HepG2 (cell line): Measurements from ENCODE around the gene ATG2A. TPM values are rescaled to one million over a fixed set of nuclear protein-coding genes. Genes with fewer than 3 reads are reported as not detected.

Experiments used
- BRCA1 ChIP-seq: sonication (generic); formaldehyde crosslinking; IDR thresholded peaks from 2 replicates; pipeline ENCODE4 v1.4.0; 2020; ENCODE audit warnings: missing genetic modification reagents
- CHCHD3 ChIP-seq: sonication (generic); formaldehyde crosslinking; IDR thresholded peaks from 2 replicates; pipeline ENCODE4 v1.8.0; 2022; ENCODE audit warnings: mild to moderate bottlenecking, missing genetic modification reagents, moderate library complexity
- DMAP1 ChIP-seq: IDR thresholded peaks from 2 replicates; pipeline ENCODE4 v1.6.1; 2016
- GATAD1 ChIP-seq: IDR thresholded peaks from 2 replicates; pipeline ENCODE4 v1.6.1; 2016; ENCODE audit warnings: missing genetic modification reagents, missing compliant biosample characterization
- HMGA1 ChIP-seq: sonication (generic); formaldehyde crosslinking; conservative IDR thresholded peaks from 2 replicates; pipeline ENCODE4 v1.4.0; 2020; ENCODE audit warnings: missing genetic modification reagents
- IRX3 ChIP-seq: sonication (generic); formaldehyde crosslinking; IDR thresholded peaks from 2 replicates; pipeline ENCODE4 v1.8.1; 2023; ENCODE audit warnings: mild to moderate bottlenecking, low read depth, missing genetic modification reagents, borderline replicate concordance
- NFRKB ChIP-seq: fragments of 450-650 bp; IDR thresholded peaks from 2 replicates; pipeline ENCODE4 v1.6.1; 2017
- POLR2G ChIP-seq: fragments of 200-400 bp; formaldehyde crosslinking; IDR thresholded peaks from 2 replicates; pipeline ENCODE4 v1.6.1; 2018; ENCODE audit warnings: mild to moderate bottlenecking, low read depth, low read length, moderate library complexity
- SIX4 ChIP-seq: sonication (generic); formaldehyde crosslinking; IDR thresholded peaks from 2 replicates; pipeline ENCODE4 v1.4.0; 2020; ENCODE audit warnings: missing genetic modification reagents
- XRCC5 ChIP-seq: fragments of 200-400 bp; formaldehyde crosslinking; optimal IDR thresholded peaks from 2 replicates; pipeline ENCODE3; 2017; ENCODE audit warnings: mild to moderate bottlenecking, low read length
- ZEB1 ChIP-seq: IDR thresholded peaks from 2 replicates; pipeline ENCODE4 v1.6.1; 2012; ENCODE audit warnings: mild to moderate bottlenecking, low read depth, inconsistent platforms; ENCODE audit not compliant: insufficient replicate concordance
- ZNF274 ChIP-seq: sonication (generic); formaldehyde crosslinking; IDR thresholded peaks from 2 replicates; pipeline ENCODE4 v1.5.1; 2020; ENCODE audit warnings: mild to moderate bottlenecking, missing genetic modification reagents
- ZNF333 ChIP-seq: sonication (generic); formaldehyde crosslinking; IDR thresholded peaks from 2 replicates; pipeline ENCODE4 v1.4.0; 2020; ENCODE audit warnings: mild to moderate bottlenecking, missing genetic modification reagents, borderline replicate concordance
- ZNF496 ChIP-seq: sonication (generic); formaldehyde crosslinking; IDR thresholded peaks from 2 replicates; pipeline ENCODE4 v1.8.1; 2023; ENCODE audit warnings: mild to moderate bottlenecking, moderate library complexity, missing genetic modification reagents; ENCODE audit not compliant: insufficient replicate concordance
- ZNF577 ChIP-seq: sonication (generic); formaldehyde crosslinking; IDR thresholded peaks from 2 replicates; pipeline ENCODE4 v1.4.0; 2020; ENCODE audit warnings: mild to moderate bottlenecking, low read depth, missing genetic modification reagents, borderline replicate concordance
- ZNF703 ChIP-seq: sonication (generic); formaldehyde crosslinking; IDR thresholded peaks from 2 replicates; pipeline ENCODE4 v1.5.1; 2020; ENCODE audit warnings: missing genetic modification reagents, mild to moderate bottlenecking, moderate library complexity, borderline replicate concordance
- polyA plus RNA-seq, 8 experiments: library from polyadenylated mRNA; depleted of rRNA in 3 of 8; stranded (reverse) in 7 of 8; unstranded in 1 of 8; fragments of >200 nt; fragmentation: Illumina TruSeq in 4 of 8; extraction: Trizol in 4 of 8; gene quantifications; 2 replicates each; pipeline versions ENCODE4 v1.2.1 to v1.2.3, GENCODE V29; 2011 to 2016; ENCODE audit warnings: low read depth in 4 of 8, missing spikeins in 1 of 8, mixed read lengths in 1 of 8; ENCODE audit not compliant: insufficient read depth in 1 of 8
- total RNA-seq, 5 experiments: library from RNA; depleted of rRNA; stranded (reverse); fragments of >200 nt; fragmentation: Illumina TruSeq; extraction: Trizol; gene quantifications; 2 replicates each; pipeline ENCODE4 v1.2.3, GENCODE V29; 2016; ENCODE audit warnings: low read depth in 1 of 5
- TF ChIP-seq, protein P1 (sequence below): sonication (generic); formaldehyde crosslinking; IDR thresholded peaks from 2 replicates; pipeline ENCODE4 v1.5.0; 2020; ENCODE audit warnings: mild to moderate bottlenecking, missing genetic modification reagents, borderline replicate concordance

The ATG2A gene
- total and polyA plus RNA-seq, 2 of the 13 experiments (the other 11 are each of a cell fraction or from before 2014, with no cell fraction given) = 6.7 to 8.0 TPM

DNA sequence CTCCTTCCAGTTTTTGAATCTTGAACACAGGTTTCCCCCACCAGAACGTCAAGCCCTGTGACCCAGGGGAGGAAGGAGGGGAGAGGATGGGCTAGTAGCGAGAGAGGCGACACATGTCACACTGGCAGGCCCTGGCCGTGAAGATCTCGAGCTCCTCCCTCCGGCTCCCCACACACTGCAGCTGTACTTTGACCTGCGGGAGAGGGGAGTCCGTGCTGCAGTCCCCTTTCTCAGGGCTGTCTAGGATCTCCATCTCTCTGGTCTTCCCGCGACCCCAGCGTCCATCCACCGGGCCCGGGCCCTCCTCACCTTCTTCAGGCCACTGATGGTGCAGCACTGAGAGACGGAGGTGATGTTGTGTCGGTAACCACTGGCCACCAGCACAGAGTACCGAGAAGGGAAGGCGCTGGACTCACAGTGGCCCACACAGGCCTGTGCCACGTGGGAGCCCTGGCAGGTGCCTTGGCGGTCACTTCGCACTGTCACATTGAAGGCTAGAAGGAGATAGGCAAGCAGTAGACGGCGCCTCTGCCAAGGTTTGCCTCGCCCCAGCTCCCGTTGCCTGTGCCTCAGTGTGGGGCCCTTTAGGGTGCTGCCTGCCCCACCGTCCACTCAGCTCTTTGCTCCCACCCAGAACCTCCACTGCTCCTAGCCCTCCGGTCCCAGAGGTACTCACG is 17.8 kb upstream of the ATG2A start (continued):
- TF ChIP-seq, protein P1, sequence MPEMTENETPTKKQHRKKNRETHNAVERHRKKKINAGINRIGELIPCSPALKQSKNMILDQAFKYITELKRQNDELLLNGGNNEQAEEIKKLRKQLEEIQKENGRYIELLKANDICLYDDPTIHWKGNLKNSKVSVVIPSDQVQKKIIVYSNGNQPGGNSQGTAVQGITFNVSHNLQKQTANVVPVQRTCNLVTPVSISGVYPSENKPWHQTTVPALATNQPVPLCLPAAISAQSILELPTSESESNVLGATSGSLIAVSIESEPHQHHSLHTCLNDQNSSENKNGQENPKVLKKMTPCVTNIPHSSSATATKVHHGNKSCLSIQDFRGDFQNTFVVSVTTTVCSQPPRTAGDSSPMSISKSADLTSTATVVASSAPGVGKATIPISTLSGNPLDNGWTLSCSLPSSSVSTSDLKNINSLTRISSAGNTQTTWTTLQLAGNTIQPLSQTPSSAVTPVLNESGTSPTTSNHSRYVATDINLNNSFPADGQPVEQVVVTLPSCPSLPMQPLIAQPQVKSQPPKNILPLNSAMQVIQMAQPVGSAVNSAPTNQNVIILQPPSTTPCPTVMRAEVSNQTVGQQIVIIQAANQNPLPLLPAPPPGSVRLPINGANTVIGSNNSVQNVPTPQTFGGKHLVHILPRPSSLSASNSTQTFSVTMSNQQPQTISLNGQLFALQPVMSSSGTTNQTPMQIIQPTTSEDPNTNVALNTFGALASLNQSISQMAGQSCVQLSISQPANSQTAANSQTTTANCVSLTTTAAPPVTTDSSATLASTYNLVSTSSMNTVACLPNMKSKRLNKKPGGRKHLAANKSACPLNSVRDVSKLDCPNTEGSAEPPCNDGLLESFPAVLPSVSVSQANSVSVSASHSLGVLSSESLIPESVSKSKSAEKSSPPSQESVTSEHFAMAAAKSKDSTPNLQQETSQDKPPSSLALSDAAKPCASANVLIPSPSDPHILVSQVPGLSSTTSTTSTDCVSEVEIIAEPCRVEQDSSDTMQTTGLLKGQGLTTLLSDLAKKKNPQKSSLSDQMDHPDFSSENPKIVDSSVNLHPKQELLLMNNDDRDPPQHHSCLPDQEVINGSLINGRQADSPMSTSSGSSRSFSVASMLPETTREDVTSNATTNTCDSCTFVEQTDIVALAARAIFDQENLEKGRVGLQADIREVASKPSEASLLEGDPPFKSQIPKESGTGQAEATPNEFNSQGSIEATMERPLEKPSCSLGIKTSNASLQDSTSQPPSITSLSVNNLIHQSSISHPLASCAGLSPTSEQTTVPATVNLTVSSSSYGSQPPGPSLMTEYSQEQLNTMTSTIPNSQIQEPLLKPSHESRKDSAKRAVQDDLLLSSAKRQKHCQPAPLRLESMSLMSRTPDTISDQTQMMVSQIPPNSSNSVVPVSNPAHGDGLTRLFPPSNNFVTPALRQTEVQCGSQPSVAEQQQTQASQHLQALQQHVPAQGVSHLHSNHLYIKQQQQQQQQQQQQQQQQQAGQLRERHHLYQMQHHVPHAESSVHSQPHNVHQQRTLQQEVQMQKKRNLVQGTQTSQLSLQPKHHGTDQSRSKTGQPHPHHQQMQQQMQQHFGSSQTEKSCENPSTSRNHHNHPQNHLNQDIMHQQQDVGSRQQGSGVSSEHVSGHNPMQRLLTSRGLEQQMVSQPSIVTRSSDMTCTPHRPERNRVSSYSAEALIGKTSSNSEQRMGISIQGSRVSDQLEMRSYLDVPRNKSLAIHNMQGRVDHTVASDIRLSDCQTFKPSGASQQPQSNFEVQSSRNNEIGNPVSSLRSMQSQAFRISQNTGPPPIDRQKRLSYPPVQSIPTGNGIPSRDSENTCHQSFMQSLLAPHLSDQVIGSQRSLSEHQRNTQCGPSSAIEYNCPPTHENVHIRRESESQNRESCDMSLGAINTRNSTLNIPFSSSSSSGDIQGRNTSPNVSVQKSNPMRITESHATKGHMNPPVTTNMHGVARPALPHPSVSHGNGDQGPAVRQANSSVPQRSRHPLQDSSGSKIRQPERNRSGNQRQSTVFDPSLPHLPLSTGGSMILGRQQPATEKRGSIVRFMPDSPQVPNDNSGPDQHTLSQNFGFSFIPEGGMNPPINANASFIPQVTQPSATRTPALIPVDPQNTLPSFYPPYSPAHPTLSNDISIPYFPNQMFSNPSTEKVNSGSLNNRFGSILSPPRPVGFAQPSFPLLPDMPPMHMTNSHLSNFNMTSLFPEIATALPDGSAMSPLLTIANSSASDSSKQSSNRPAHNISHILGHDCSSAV (CRISPR knock-in tag) = no peak
- TF ChIP-seq NFRKB = no peak
- TF ChIP-seq ZNF274 (CRISPR knock-in tag) = peak; percentile 94
- no peak for TF ChIP-seq IRX3 (CRISPR knock-in tag)
- no peak; the same call in none of the 2 replicates for TF ChIP-seq DMAP1
- no peak for TF ChIP-seq ZNF333 (CRISPR knock-in tag)
- no peak for TF ChIP-seq ZNF703 (CRISPR knock-in tag)
- TF ChIP-seq CHCHD3 (CRISPR knock-in tag) = no peak
- TF ChIP-seq POLR2G = peak; percentile 53; the same call in 1 of the 2 replicates
- no peak for TF ChIP-seq ZNF496
- TF ChIP-seq SIX4 (CRISPR knock-in tag) = no peak
- no peak for TF ChIP-seq BRCA1 (CRISPR knock-in tag)
- TF ChIP-seq XRCC5 = peak; percentile 35
- no peak for TF ChIP-seq HMGA1
- TF ChIP-seq ZNF577 (CRISPR knock-in tag) = no peak
- TF ChIP-seq GATAD1 (CRISPR knock-in tag) = peak; percentile 53; the same call in 1 of the 2 replicates
- TF ChIP-seq ZEB1 = no peak
